GM18520 (cell line): ENCODE results near the gene OGDHL.

ENCODE experiments used
- ATAC-seq: cut with Tn5 transposase; IDR thresholded peaks from one replicate; pipeline ENCODE4 v1.9.1; 2021; ENCODE audit not compliant: unreplicated experiment

OGDHL gene

DNA sequence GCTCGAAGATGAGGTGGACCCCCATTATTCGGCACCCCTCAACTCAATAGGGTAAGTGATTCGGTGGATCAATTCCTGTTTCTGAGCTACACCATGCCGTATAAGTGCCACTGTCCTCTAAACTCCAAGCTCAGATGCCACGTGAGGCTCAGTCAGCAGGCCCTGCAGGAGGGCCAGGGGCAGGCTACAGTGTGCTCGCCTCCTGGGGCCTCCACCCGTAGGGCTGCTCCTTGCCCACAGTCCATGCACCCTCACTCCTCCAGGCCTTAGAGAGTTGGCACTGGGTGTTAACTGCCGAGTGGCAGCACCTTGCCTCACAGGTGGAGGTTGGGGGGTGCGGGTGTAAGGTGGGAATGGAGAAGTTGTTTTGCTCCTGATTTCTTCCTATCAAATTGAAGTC, 70.5 kb downstream of the OGDHL start:
- ATAC-seq, result no peak

GRCh38 chr10:49690698-49691356, 71.3 kb downstream of the OGDHL start:
- no peak for ATAC-seq

GRCh38 chr10:49689882-49690510, 72.1 kb downstream of the OGDHL start:
- no peak for ATAC-seq

GRCh38 chr10:49688920-49689319, 73.2 kb downstream of the OGDHL start:
- no peak for ATAC-seq

- ATAC-seq, result no peak
Observed at GRCh38 chr10:49688261-49688846, 73.8 kb downstream of the OGDHL start.

DNA sequence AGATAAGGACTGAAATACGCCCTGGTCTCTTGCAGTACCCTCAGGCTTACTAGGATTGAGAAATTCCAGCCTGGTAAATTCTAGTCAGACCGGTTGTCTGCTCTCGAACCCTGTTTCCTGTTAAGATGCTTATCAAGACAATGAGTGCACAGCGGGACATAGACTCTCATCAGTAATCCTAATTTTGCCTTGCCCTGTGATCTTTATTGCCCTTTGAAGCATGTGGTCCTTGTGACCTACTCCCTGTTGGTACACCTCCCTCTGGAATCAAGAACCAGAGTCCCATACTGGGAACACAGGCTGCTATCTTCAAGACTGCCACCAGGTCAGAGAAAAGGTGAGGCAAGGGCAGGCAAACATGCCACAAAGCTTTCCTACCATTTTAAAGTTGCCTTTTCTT, 75.5 kb downstream of the OGDHL start:
- ATAC-seq, result no peak
